ENCODE measurements around the gene TMEM178B.

GRCh38 chr7:141246426-141246825 is 172.6 kb downstream of the TMEM178B start:
- TF ChIP-seq CTCF (IDR thresholded peaks at IDR 0.05; ENCODE audit: insufficient read depth, low read length) (no peak), POLR2AphosphoS5 (IDR thresholded peaks at IDR 0.05; ENCODE audit: low read depth) (no peak), GABPA (IDR thresholded peaks at IDR 0.05; ENCODE audit: low read depth) (no peak), REST (IDR thresholded peaks at IDR 0.05; ENCODE audit: insufficient replicate concordance, low read depth) (no peak)
